CD1c-positive myeloid dendritic cell (primary cell): ENCODE data around the gene RMDN3.

Experiments
- DNase-seq: peaks from one replicate; pipeline ENCODE4 v3.0.0-alpha.2; 2016; ENCODE audit errors: extremely low spot score

The RMDN3 gene

GRCh38 chr15:40749151-40749630 lies 5.9 kb downstream of the RMDN3 start:
- DNase-seq: no peak

GRCh38 chr15:40747685-40748631 lies 7.1 kb downstream of the RMDN3 start:
- DNase-seq: peak; percentile 5

- DNase-seq: peak; percentile 53
These were observed 8.1 kb downstream of the RMDN3 start for GRCh38 chr15:40746916-40747418.

DNA sequence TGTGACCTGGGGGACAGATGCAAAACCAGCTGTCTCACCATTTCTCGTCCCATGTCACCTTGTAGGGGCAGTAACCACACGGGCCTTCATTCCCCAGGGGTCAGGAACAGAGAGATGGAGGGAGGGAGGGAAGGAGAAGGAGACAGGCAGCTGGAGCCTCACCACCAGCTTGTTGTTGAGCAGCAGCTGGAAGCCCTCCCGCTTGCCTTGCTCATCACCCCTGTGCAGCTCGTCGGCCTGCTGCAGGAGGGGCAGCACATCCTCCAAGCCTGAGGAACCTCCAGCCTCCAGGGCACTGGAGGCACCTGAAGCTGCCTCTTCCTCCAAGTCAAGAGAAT lies 10.3 kb downstream of the RMDN3 start:
- no peak for DNase-seq

- DNase-seq: peak; percentile 92
These were observed 10.9 kb downstream of the RMDN3 start for GRCh38 chr15:40743921-40744814.

DNA sequence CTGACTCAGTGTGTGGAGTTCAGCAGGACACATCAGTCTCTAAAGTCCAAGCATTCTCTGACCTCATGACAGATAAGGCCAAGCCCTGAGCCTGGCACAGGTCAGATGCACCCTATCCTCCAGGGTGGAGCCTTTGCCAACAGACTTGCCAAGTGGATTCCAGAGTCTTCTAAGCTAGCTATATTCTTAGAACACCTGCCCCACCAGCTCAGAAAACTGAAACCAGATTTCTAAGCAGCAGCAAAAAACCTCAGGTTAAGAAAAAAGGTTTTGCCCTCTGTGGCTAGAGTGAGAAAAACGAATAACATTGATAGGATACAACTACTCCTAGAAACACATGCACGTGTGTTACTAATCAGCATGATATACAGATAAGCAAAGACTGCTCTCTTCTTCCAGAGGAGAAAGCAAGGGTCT lies 11.6 kb downstream of the RMDN3 start:
- DNase-seq: no peak

DNA sequence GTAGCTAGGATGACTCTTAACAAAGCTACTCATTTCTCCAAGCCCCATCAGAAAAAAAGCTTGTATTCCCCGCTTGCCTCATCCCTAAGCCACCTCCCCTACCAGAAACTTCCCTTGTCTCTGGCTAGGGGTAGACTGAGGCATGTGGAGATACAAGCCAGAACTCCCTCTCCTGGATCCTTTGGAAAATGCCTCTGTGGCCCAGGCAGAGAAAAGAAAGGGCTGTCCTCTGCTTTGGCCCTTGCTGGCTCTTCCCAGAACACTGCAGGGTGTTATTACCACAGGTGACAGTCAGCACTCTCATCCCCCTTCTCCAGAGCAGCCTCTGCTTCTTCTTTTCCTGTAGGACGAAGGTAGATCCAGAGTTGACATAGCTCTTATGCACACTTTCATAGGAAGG lies 15.2 kb downstream of the RMDN3 start:
- no peak for DNase-seq

- DNase-seq: no peak
These were observed 16.0 kb downstream of the RMDN3 start for GRCh38 chr15:40739047-40739446.

GRCh38 chr15:40737048-40737447 lies 18.0 kb downstream of the RMDN3 start:
- no peak for DNase-seq

- no peak for DNase-seq
These were observed 18.5 kb downstream of the RMDN3 start for GRCh38 chr15:40736575-40736974.

DNA sequence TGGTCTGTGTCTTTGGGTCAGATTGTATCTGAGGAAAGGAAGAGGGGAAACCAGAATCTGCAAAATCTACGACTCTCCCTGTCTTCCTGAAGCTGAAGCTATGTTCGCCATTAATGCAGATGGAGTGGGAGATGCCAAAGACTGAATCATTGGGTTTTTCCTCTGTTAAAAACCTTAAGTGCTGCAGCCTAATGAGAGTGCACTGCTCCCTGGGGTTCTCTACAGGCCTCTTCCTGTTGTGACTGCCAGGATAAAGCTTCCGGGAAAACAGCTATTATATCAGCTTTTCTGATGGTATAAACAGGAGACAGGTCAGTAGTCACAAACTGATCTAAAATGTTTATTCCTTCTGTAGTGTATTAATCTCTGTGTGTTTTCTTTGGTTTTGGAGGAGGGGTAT lies 24.0 kb downstream of the RMDN3 start:
- no peak for DNase-seq

DNA sequence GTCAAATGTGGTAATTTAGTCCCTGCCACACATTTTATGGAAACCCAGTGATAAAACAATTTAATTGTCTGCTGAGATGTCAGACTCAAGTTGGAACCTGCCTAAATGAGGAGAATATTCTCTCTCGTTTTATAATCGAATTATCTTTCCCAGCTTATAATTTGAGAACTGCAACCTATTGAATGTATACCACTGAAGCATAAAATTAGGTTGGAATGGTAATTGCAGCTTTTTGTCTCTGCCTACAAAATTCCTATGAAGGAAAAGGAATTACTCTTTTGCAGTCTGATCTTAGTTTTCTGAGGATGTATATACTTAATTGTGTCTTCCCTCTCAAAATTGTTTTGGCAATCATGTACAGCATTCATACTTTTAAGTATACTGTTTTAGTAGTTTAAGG lies 31.1 kb downstream of the RMDN3 start:
- no peak for DNase-seq

GRCh38 chr15:40722934-40723333 lies 32.1 kb downstream of the RMDN3 start:
- no peak for DNase-seq

DNA sequence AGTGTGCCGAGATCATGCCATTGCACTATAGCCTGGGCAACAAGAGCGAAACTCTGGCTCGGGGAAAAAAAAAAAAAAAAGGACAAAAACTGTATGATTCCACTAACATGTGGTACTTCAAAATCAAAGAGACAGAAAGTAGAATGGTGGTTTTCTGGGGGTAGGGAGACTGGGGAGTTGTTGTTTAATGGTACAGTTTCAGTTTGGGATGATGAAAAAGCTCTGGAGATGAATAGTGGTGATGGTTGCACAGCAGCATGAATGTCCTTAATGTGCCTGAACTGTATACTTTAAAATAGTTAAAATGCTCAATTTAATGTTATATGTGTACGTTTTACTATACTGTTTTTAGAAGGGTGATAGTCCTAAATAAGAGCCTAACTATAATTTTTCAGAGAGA lies 32.7 kb downstream of the RMDN3 start:
- no peak for DNase-seq

- DNase-seq: peak; percentile 3
These were observed 33.4 kb downstream of the RMDN3 start for GRCh38 chr15:40721701-40722100.

- no peak for DNase-seq
These were observed 38.9 kb downstream of the RMDN3 start for GRCh38 chr15:40716165-40716564.

DNA sequence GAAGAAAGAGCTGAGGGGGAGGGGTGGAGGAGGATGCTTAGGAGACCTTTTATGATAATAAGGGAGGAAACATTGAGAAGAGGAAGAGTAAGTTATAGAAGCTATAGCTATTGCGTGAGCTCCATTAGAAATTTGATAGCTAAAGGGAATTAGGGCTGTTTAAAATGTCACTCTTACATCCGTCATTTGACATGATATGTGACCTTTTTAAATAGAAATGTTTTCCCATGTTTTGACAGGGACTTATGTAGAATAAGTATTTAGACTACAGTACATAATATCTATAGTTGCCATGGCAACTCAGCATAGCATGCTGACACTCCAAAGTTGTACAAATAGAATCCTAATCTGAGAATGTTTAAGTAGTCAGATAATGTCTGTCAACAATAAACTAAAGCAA lies 40.9 kb downstream of the RMDN3 start:
- DNase-seq: no peak

GRCh38 chr15:40706121-40706520 lies 48.9 kb downstream of the RMDN3 start:
- no peak for DNase-seq

DNA sequence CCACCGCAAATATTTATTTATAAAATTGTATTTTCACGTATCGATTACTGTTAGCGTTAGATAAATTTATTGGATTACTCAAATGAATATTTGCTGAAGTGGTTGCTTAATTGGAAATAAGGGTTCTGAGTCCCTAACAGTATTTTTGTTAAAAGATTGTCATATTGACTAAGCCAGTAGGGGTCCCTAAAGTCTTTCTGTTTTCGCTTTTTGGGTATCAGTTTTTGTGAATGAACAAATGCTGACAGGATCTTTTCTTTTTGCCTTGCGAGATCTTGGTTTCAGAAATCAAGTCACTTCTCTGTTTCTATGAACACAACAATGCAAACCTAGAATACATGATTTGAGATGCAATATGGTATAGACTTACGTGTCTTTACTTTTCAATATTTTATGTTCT lies 53.0 kb downstream of the RMDN3 start:
- DNase-seq: peak; percentile 43

GRCh38 chr15:40697916-40698315 lies 57.1 kb downstream of the RMDN3 start:
- DNase-seq: no peak

- DNase-seq: no peak
These were observed 58.8 kb downstream of the RMDN3 start for GRCh38 chr15:40696228-40696627.

- DNase-seq: peak; percentile 21
These were observed 59.6 kb downstream of the RMDN3 start for GRCh38 chr15:40695469-40695890.
